ENCODE data around the gene SYNPR.

SYNPR gene

GRCh38 chr3:63365671-63366070 is 87.6 kb downstream of the SYNPR start:
- ATAC-seq: no peak
- no peak for TF ChIP-seq ZNF565 (CRISPR knock-in tag; conservative IDR thresholded peaks at IDR 0.05; ENCODE audit: low read depth)
- TF ChIP-seq ZFP3 (CRISPR knock-in tag; IDR thresholded peaks at IDR 0.05): no peak
- TF ChIP-seq GLIS3 (CRISPR knock-in tag; IDR thresholded peaks at IDR 0.05): no peak
- TF ChIP-seq SNAI2 (CRISPR knock-in tag; IDR thresholded peaks at IDR 0.05): no peak

- TF ChIP-seq CSRNP3 (CRISPR knock-in tag; IDR thresholded peaks at IDR 0.05): no peak
- TF ChIP-seq ZFP30 (CRISPR knock-in tag; IDR thresholded peaks at IDR 0.05): no peak
- no peak for TF ChIP-seq RARB (CRISPR knock-in tag; IDR thresholded peaks at IDR 0.05)
- no peak for TF ChIP-seq ARNTL (CRISPR knock-in tag; IDR thresholded peaks at IDR 0.05; ENCODE audit: borderline replicate concordance, low read depth)
- TF ChIP-seq ZC3H10 (CRISPR knock-in tag; IDR thresholded peaks at IDR 0.05): no peak
- TF ChIP-seq TSHZ2 (CRISPR knock-in tag; IDR thresholded peaks at IDR 0.05): no peak
- no peak for TF ChIP-seq TCF4 (CRISPR knock-in tag; IDR thresholded peaks at IDR 0.05; ENCODE audit: borderline replicate concordance)
- no peak for TF ChIP-seq PATZ1 (CRISPR knock-in tag; IDR thresholded peaks at IDR 0.05; ENCODE audit: borderline replicate concordance)
- TF ChIP-seq GLIS3 (CRISPR knock-in tag; IDR thresholded peaks at IDR 0.05): no peak
- TF ChIP-seq OSR1 (CRISPR knock-in tag; IDR thresholded peaks at IDR 0.05): no peak
- no peak for TF ChIP-seq ZNF565 (CRISPR knock-in tag; conservative IDR thresholded peaks at IDR 0.05; ENCODE audit: low read depth)
- no peak for TF ChIP-seq TOX (CRISPR knock-in tag; IDR thresholded peaks at IDR 0.05; ENCODE audit: borderline replicate concordance)
- no peak for TF ChIP-seq SNAI2 (CRISPR knock-in tag; IDR thresholded peaks at IDR 0.05)
- no peak for ATAC-seq
These were observed 92.0 kb downstream of the SYNPR start for GRCh38 chr3:63370094-63370493.

GRCh38 chr3:63383040-63383439 is 104.9 kb downstream of the SYNPR start:
- ATAC-seq: no peak
- TF ChIP-seq OSR1 (CRISPR knock-in tag; IDR thresholded peaks at IDR 0.05): no peak
- TF ChIP-seq CSDC2 (CRISPR knock-in tag; IDR thresholded peaks at IDR 0.05): no peak
- no peak for TF ChIP-seq ZFP3 (CRISPR knock-in tag; IDR thresholded peaks at IDR 0.05)
- TF ChIP-seq GLIS3 (CRISPR knock-in tag; IDR thresholded peaks at IDR 0.05): no peak
- TF ChIP-seq POU6F1 (CRISPR knock-in tag; IDR thresholded peaks at IDR 0.05; ENCODE audit: borderline replicate concordance, low read depth): no peak
- no peak for TF ChIP-seq TSHZ2 (CRISPR knock-in tag; IDR thresholded peaks at IDR 0.05)
- TF ChIP-seq PATZ1 (CRISPR knock-in tag; IDR thresholded peaks at IDR 0.05; ENCODE audit: borderline replicate concordance): no peak
- TF ChIP-seq TCF4 (CRISPR knock-in tag; IDR thresholded peaks at IDR 0.05; ENCODE audit: borderline replicate concordance): no peak
- no peak for TF ChIP-seq ZNF8 (CRISPR knock-in tag; IDR thresholded peaks at IDR 0.05)

All from SK-N-SH treated with all-trans-retinoic acid at 6 μM for 48 hours (cell line).